HCT116 (cell line): ENCODE data around the gene FGFBP2.

Experiments used
- ATF3 ChIP-seq: IDR thresholded peaks from 2 replicates; pipeline ENCODE4 v1.6.1; 2012
- CEBPB ChIP-seq: IDR thresholded peaks from 2 replicates; pipeline ENCODE4 v1.6.1; 2012; ENCODE audit warnings: low read depth
- EZH2 ChIP-seq: fragments of 200-600 bp; sonication (generic); IDR thresholded peaks from 2 replicates; pipeline ENCODE4 v1.6.1; 2017; ENCODE audit warnings: antibody characterized with exemption, mixed run types
- EZH2phosphoT487 ChIP-seq: fragments of 200-600 bp; IDR thresholded peaks from 2 replicates; pipeline ENCODE4 v1.6.1; 2018; ENCODE audit warnings: antibody characterized with exemption, borderline replicate concordance
- FOSL1 ChIP-seq: IDR thresholded peaks from 2 replicates; pipeline ENCODE4 v1.6.1; 2012; ENCODE audit warnings: low read depth
- JUND ChIP-seq: IDR thresholded peaks from 2 replicates; pipeline ENCODE4 v1.6.1; 2012
- POLR2A ChIP-seq: IDR thresholded peaks from 2 replicates; pipeline ENCODE4 v1.7.0; 2011; ENCODE audit warnings: borderline replicate concordance; ENCODE audit not compliant: insufficient read depth, insufficient read length; ENCODE audit errors: extremely low read depth
- POLR2AphosphoS5 ChIP-seq: IDR thresholded peaks from 2 replicates; pipeline ENCODE4 v1.6.1; 2011; ENCODE audit warnings: mild to moderate bottlenecking, low read depth, low read length, moderate library complexity
- RAD21 ChIP-seq: IDR thresholded peaks from 2 replicates; pipeline ENCODE4 v1.6.1; 2012; ENCODE audit warnings: low read depth, mild to moderate bottlenecking
- REST ChIP-seq: IDR thresholded peaks from 2 replicates; pipeline ENCODE4 v1.6.1; 2012; ENCODE audit warnings: low read depth
- SRF ChIP-seq: IDR thresholded peaks from 2 replicates; pipeline ENCODE4 v1.6.1; 2012; ENCODE audit warnings: low read depth
- TCF7L2 ChIP-seq: IDR thresholded peaks from 2 replicates; pipeline ENCODE4 v1.7.0; 2011; ENCODE audit warnings: borderline replicate concordance, inconsistent platforms; ENCODE audit not compliant: insufficient read depth, insufficient read length; ENCODE audit errors: extremely low read depth
- ZFX ChIP-seq: fragments of 450-650 bp; IDR thresholded peaks from 2 replicates; pipeline ENCODE4 v1.6.1; 2017
- TF ChIP-seq, protein P1 (sequence below), 3 experiments: fragments of 200-600 bp in 1 of 3; sonication (generic) in 1 of 3; IDR thresholded peaks in 2 of 3; conservative IDR thresholded peaks in 1 of 3; 2 replicates each; pipeline ENCODE4 v1.5.1; 2012 to 2017; ENCODE audit warnings: low read depth in 2 of 3, low read length in 2 of 3, antibody characterized with exemption in 1 of 3, borderline replicate concordance in 1 of 3, control low read depth in 1 of 3, mild to moderate bottlenecking in 1 of 3, mixed read lengths in 1 of 3, mixed run types in 1 of 3, moderate library complexity in 1 of 3; ENCODE audit not compliant: insufficient read depth in 1 of 3

DNA sequence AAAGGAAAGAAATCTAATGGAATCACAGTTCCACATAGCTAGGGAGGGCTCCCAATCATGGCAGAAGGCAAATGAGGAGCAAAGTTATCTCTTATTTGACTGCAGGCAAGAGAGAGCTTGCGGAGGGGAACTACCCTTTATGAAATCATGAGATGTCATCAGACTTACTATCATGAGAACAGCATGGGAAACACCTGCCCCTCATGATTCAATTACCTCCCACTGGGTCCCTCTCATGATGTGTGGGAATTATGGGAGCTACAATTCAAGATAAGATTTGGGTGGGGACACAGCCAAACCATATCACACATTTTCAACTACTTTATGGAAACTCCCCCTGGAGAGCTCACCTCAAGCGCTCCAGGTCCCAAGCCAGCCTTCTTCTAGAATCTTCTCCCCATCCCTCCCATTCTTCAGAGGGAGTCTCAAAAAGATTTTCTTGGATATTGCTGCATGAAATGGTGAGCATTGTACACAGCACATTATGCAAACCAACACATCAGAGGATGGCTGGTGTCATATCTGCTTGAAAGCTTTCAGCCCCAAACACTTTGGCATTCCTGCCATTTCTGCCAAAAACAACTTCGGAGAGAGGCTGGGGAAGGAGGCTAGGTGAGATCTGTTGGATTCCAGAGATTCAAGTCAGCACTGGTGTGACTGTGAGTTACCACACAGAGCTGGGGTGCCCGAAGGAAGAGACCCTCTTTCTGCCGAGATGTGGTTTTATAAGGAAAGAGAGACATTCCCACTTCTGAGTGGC, 31.3 kb downstream of the FGFBP2 start:
- TF ChIP-seq RAD21 = no peak
- no peak for TF ChIP-seq EZH2
- no peak for TF ChIP-seq EZH2phosphoT487
- TF ChIP-seq REST = no peak
- TF ChIP-seq JUND = no peak
- TF ChIP-seq, protein P1, sequence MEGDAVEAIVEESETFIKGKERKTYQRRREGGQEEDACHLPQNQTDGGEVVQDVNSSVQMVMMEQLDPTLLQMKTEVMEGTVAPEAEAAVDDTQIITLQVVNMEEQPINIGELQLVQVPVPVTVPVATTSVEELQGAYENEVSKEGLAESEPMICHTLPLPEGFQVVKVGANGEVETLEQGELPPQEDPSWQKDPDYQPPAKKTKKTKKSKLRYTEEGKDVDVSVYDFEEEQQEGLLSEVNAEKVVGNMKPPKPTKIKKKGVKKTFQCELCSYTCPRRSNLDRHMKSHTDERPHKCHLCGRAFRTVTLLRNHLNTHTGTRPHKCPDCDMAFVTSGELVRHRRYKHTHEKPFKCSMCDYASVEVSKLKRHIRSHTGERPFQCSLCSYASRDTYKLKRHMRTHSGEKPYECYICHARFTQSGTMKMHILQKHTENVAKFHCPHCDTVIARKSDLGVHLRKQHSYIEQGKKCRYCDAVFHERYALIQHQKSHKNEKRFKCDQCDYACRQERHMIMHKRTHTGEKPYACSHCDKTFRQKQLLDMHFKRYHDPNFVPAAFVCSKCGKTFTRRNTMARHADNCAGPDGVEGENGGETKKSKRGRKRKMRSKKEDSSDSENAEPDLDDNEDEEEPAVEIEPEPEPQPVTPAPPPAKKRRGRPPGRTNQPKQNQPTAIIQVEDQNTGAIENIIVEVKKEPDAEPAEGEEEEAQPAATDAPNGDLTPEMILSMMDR (IDR thresholded peaks at IDR 0.05 in 2 of 3, conservative IDR thresholded peaks at IDR 0.05 in 1 of 3; ENCODE audit: borderline replicate concordance in 1 of 3, insufficient read depth in 1 of 3, low read depth in 2 of 3, low read length in 2 of 3) = no peak
- TF ChIP-seq ZFX = no peak
- no peak for TF ChIP-seq POLR2AphosphoS5
- TF ChIP-seq POLR2A = no peak
- TF ChIP-seq FOSL1 = no peak
- TF ChIP-seq SRF = no peak
- TF ChIP-seq CEBPB = no peak
- TF ChIP-seq TCF7L2 = no peak
- TF ChIP-seq ATF3 = no peak
